HepG2 (cell line): ENCODE data around the gene DIAPH1. TPM values are rescaled to one million over a fixed set of nuclear protein-coding genes. Genes with fewer than 3 reads are reported as not detected.

ENCODE experiments used
- ATAC-seq: fragments of 200-7000 bp; cut with Tn5 transposase; 3 replicates; pipeline ENCODE4 v1.9.1; 2020; ENCODE audit warnings: mild to moderate bottlenecking, moderate library complexity
- BruUV-seq: library from RNA; stranded (reverse); fragments of 400-500 nt; replicated peaks from 2 replicates; lab custom pipeline; 2021; lab: Mats Ljungman, UMichigan
- CTCF ChIA-PET: fragments of 300-600 bp; formaldehyde crosslinking; extraction: SDS; loops from one replicate; lab custom pipeline; 2021; ENCODE audit warnings: low total read pairs, inconsistent platforms, low intra/inter-chr PET ratio; lab: Yijun Ruan, JAX
- POLR2A ChIA-PET: fragments of 350-600 bp; sonication (Branson Sonifier 250); formaldehyde crosslinking; loops from one replicate; lab custom pipeline; 2020; ENCODE audit warnings: antibody characterized with exemption, inconsistent platforms; lab: Yijun Ruan, JAX
- DNase-seq: peaks from one replicate; pipeline ENCODE4 v3.0.0-alpha.2; 2015; ENCODE audit warnings: low spot score
- FAIRE-seq: peaks from 3 replicates; lab custom pipeline; 2011; peaks lifted over from hg19 to GRCh38; lab: Jason Lieb, UNC
- H2AFZ ChIP-seq: one replicate; pipeline ENCODE4 v1.6.1; 2011; ENCODE audit warnings: low read length, inconsistent platforms
- H3K27ac ChIP-seq: fragments of 300-600 bp; 3 replicates; pipeline ENCODE4 v1.8.0; 2011; ENCODE audit warnings: mixed run types, mild to moderate bottlenecking, mixed read lengths, low read length, inconsistent platforms; ENCODE audit not compliant: insufficient read depth; ENCODE audit errors: extremely low read length
- H3K27me3 ChIP-seq, 2 experiments: fragments of 200-600 bp in 1 of 2; 2 replicates in 1 of 2; 3 replicates in 1 of 2; pipeline versions ENCODE4 v1.6.0 to v1.8.0; 2011; ENCODE audit warnings: low read length in 2 of 2, mild to moderate bottlenecking in 2 of 2, moderate library complexity in 2 of 2, inconsistent platforms in 1 of 2; ENCODE audit not compliant: insufficient read depth in 2 of 2, control insufficient read depth in 1 of 2
- H3K36me3 ChIP-seq, 2 experiments: fragments of 200-600 bp in 1 of 2; replicated peaks in 1 of 2; 2 replicates in 1 of 2; 3 replicates in 1 of 2; pipeline versions ENCODE4 v1.5.1 to v1.8.0; 2011; ENCODE audit warnings: low read length in 2 of 2, inconsistent platforms in 1 of 2; ENCODE audit not compliant: insufficient read depth in 2 of 2, control insufficient read depth in 1 of 2
- H3K4me1 ChIP-seq: 2 replicates; pipeline ENCODE4 v1.5.1; 2012; ENCODE audit warnings: low read length, inconsistent platforms; ENCODE audit not compliant: insufficient read depth
- H3K4me2 ChIP-seq: 2 replicates; pipeline ENCODE4 v1.6.0; 2011; ENCODE audit warnings: low read depth, low read length, inconsistent platforms
- H3K4me3 ChIP-seq, 3 experiments: fragments of 200-600 bp in 1 of 3; sonication (generic), shearing (Covaris generic) in 1 of 3; replicated peaks in 1 of 3; 2 replicates each; pipeline ENCODE4 v1.5.1; 2011 to 2016; ENCODE audit warnings: low read length in 3 of 3, inconsistent platforms in 2 of 3, low read depth in 2 of 3, mild to moderate bottlenecking in 2 of 3, control low read depth in 1 of 3, mixed read lengths in 1 of 3; ENCODE audit not compliant: insufficient read depth in 1 of 3
- H3K79me2 ChIP-seq: one replicate; pipeline ENCODE4 v1.6.1; 2011; ENCODE audit warnings: low read length, inconsistent platforms; ENCODE audit not compliant: insufficient read depth
- H3K9ac ChIP-seq: 2 replicates; pipeline ENCODE4 v1.6.0; 2011; ENCODE audit warnings: mild to moderate bottlenecking, low read depth, low read length, inconsistent platforms; ENCODE audit not compliant: insufficient read depth
- H3K9me3 ChIP-seq: 2 replicates; pipeline ENCODE4 v1.5.1; 2012; ENCODE audit warnings: mild to moderate bottlenecking, low read length
- H4K20me1 ChIP-seq: 2 replicates; pipeline ENCODE4 v1.6.0; 2011; ENCODE audit warnings: inconsistent platforms, mild to moderate bottlenecking, low read length, moderate library complexity; ENCODE audit not compliant: insufficient read depth
- ATAD3A ChIP-seq: sonication (generic); formaldehyde crosslinking; IDR thresholded peaks from 2 replicates; pipeline ENCODE4 v1.4.0; 2020; ENCODE audit warnings: missing genetic modification reagents
- ATF7 ChIP-seq, 2 experiments: fragments of 450-650 bp in 1 of 2; sonication (generic) in 1 of 2; formaldehyde crosslinking in 1 of 2; IDR thresholded peaks; 2 replicates each; pipeline versions ENCODE4 v1.4.0 to v1.6.1; 2016 to 2020; ENCODE audit warnings: antibody characterized with exemption in 1 of 2, mild to moderate bottlenecking in 1 of 2, missing genetic modification reagents in 1 of 2
- FOXC1 ChIP-seq: sonication (generic); formaldehyde crosslinking; IDR thresholded peaks from 2 replicates; pipeline ENCODE4 v1.8.0; 2022; ENCODE audit warnings: mild to moderate bottlenecking, missing genetic modification reagents, borderline replicate concordance
- GATA4 ChIP-seq: sonication (generic); IDR thresholded peaks from 2 replicates; pipeline ENCODE4 v1.6.1; 2016; ENCODE audit warnings: antibody characterized with exemption, low read depth, borderline replicate concordance
- HDAC6 ChIP-seq: fragments of 200-600 bp; sonication (generic); IDR thresholded peaks from 2 replicates; pipeline ENCODE4 v1.7.0; 2017; ENCODE audit warnings: mild to moderate bottlenecking, antibody characterized with exemption, low read length, low read depth
- HMG20B ChIP-seq: conservative IDR thresholded peaks from 2 replicates; pipeline ENCODE4 v1.6.1; 2016; ENCODE audit warnings: missing genetic modification reagents, missing compliant biosample characterization
- HOMEZ ChIP-seq: IDR thresholded peaks from 2 replicates; pipeline ENCODE4 v1.6.1; 2016; ENCODE audit warnings: low read depth
- MBNL3 ChIP-seq: fragments of 250-450 bp; sonication (Bioruptor Pico); conservative IDR thresholded peaks from 2 replicates; pipeline ENCODE4 v1.8.0; 2022; ENCODE audit warnings: mild to moderate bottlenecking, inconsistent platforms
- MTA3 ChIP-seq: sonication (generic); formaldehyde crosslinking; IDR thresholded peaks from 2 replicates; pipeline ENCODE4 v1.4.0; 2020; ENCODE audit warnings: missing genetic modification reagents
- NFKBIZ ChIP-seq: IDR thresholded peaks from 2 replicates; pipeline ENCODE4 v1.6.1; 2018; ENCODE audit warnings: missing genetic modification reagents, missing compliant biosample characterization
- PRPF4 ChIP-seq: fragments of 200-400 bp; formaldehyde crosslinking; IDR thresholded peaks from 2 replicates; pipeline ENCODE4 v1.6.1; 2016; ENCODE audit warnings: low read length, low read depth; ENCODE audit not compliant: poor library complexity, severe bottlenecking
- REPIN1 ChIP-seq: sonication (generic); formaldehyde crosslinking; IDR thresholded peaks from 2 replicates; pipeline ENCODE4 v1.8.0; 2022; ENCODE audit warnings: missing genetic modification reagents, low read depth, mild to moderate bottlenecking, borderline replicate concordance
- SIX4 ChIP-seq: sonication (generic); formaldehyde crosslinking; IDR thresholded peaks from 2 replicates; pipeline ENCODE4 v1.4.0; 2020; ENCODE audit warnings: missing genetic modification reagents
- ZNF260 ChIP-seq: sonication (generic); formaldehyde crosslinking; IDR thresholded peaks from 2 replicates; pipeline ENCODE4 v1.4.0; 2020; ENCODE audit warnings: missing genetic modification reagents, low read depth, mild to moderate bottlenecking, borderline replicate concordance
- ZNF30 ChIP-seq: sonication (generic); formaldehyde crosslinking; IDR thresholded peaks from 2 replicates; pipeline ENCODE4 v1.5.0; 2020; ENCODE audit warnings: mild to moderate bottlenecking, missing genetic modification reagents
- ZNF597 ChIP-seq: sonication (generic); formaldehyde crosslinking; IDR thresholded peaks from 2 replicates; pipeline ENCODE4 v1.5.0; 2020; ENCODE audit warnings: missing genetic modification reagents
- ZNF639 ChIP-seq: conservative IDR thresholded peaks from 2 replicates; pipeline ENCODE4 v1.6.1; 2018; ENCODE audit warnings: missing genetic modification reagents
- ZNF841 ChIP-seq: sonication (generic); formaldehyde crosslinking; IDR thresholded peaks from 2 replicates; pipeline ENCODE4 v1.8.1; 2023; ENCODE audit warnings: missing genetic modification reagents, borderline replicate concordance
- WGBS: methylation state at CpG from one replicate; pipeline ENCODE4 v1.1.6; 2017; ENCODE audit warnings: low lambda C conversion rate; 5-methylcytosine and 5-hydroxymethylcytosine counted together
- in situ Hi-C: cut with HindIII; loops from 2 replicates; pipeline ENCODE4 v1.10.0; 2017; ENCODE audit warnings: low pct_unique_long_range_greater_than_20kb; ENCODE audit not compliant: extremely low pct_ligation_motif_present
- intact Hi-C: fragments of 100-400 bp; cut with micrococcal nuclease; formaldehyde crosslinking; loops from one replicate; pipeline ENCODE4 v1.10.0; 2022; ENCODE audit not compliant: unreplicated experiment
- polyA plus RNA-seq, 8 experiments: library from polyadenylated mRNA; depleted of rRNA in 3 of 8; stranded (reverse) in 7 of 8; unstranded in 1 of 8; fragments of >200 nt; fragmentation: Illumina TruSeq in 4 of 8; extraction: Trizol in 4 of 8; gene quantifications; 2 replicates each; pipeline versions ENCODE4 v1.2.1 to v1.2.3, GENCODE V29; 2011 to 2016; ENCODE audit warnings: low read depth in 4 of 8, missing spikeins in 1 of 8, mixed read lengths in 1 of 8; ENCODE audit not compliant: insufficient read depth in 1 of 8
- total RNA-seq, 5 experiments: library from RNA; depleted of rRNA; stranded (reverse); fragments of >200 nt; fragmentation: Illumina TruSeq; extraction: Trizol; gene quantifications; 2 replicates each; pipeline ENCODE4 v1.2.3, GENCODE V29; 2016; ENCODE audit warnings: low read depth in 1 of 5

The DIAPH1 gene
- total and polyA plus RNA-seq, 2 of the 13 experiments (the other 11 are each of a cell fraction or from before 2014, with no cell fraction given) = 25.1 to 33.9 TPM

GRCh38 chr5:141598391-141599345, 20.1 kb downstream of the DIAPH1 start:
- Histone ChIP-seq H3K27ac (peak overlapping the region; percentile 14), H3K4me3 (no peak overlapping the region), H3K4me2 (no peak overlapping the region), H3K9ac (no peak overlapping the region), H3K9me3 (no peaks in the 10 kb centered on the region), H2AFZ (no peak overlapping the region), H4K20me1 (no peaks in the 10 kb centered on the region), H3K36me3 (peaks cover 0 to 18% of the 10 kb centered on the region in 2 experiments; a peak in 4 of 5 replicates), H3K27me3 (no peaks in the 10 kb centered on the region), H3K79me2 (peaks cover 71% of the 10 kb centered on the region), H3K4me1 (peaks cover 33% of the 10 kb centered on the region)
- 79% methylated on average over 3 of the region's 3 CpGs for WGBS
- DNase-seq = no peak
- peak; percentile 15 for FAIRE-seq
- ChIA-PET POLR2A (interaction anchor here (1.3 to 1.7 kb wide), 2 partner anchors 18 to 35 kb away, joined by 4 to 6 read pairs; no protein-coding TSS in a partner anchor), CTCF (no interaction called here)
- BruUV-seq = no TSS peak
- intact Hi-C loops = no loop called here
- no peak for TF ChIP-seq ZNF260 (CRISPR knock-in tag)
- TF ChIP-seq ZNF30 (CRISPR knock-in tag) = no peak
- TF ChIP-seq HDAC6 = no peak
- TF ChIP-seq NFKBIZ = no peak
- TF ChIP-seq ZNF841 (CRISPR knock-in tag) = no peak
- TF ChIP-seq FOXC1 (CRISPR knock-in tag) = no peak
- no peak for TF ChIP-seq HOMEZ (CRISPR knock-in tag)
- TF ChIP-seq REPIN1 (CRISPR knock-in tag) = no peak
- no peak for TF ChIP-seq ATF7 (IDR thresholded peaks at IDR 0.05)
- no peak for TF ChIP-seq ATF7 (CRISPR knock-in tag; IDR thresholded peaks at IDR 0.05)
- no peak for TF ChIP-seq ZNF639 (CRISPR knock-in tag)
- no peak for TF ChIP-seq GATA4
- TF ChIP-seq PRPF4 = no peak
- no peak for TF ChIP-seq ZNF597
- no peak for TF ChIP-seq MBNL3 (CRISPR knock-in tag)
- TF ChIP-seq ATAD3A (CRISPR knock-in tag) = no peak
- no peak for TF ChIP-seq HMG20B
- no peak for TF ChIP-seq SIX4 (CRISPR knock-in tag)
- TF ChIP-seq MTA3 (CRISPR knock-in tag) = no peak
- peak; percentile 33; the same call in 1 of the 3 replicates for ATAC-seq
- in situ Hi-C loops = no loop called here
